ENCODE data around the gene CALHM2.
"Not testable (repeated sequence)": the region's sequence is repeated elsewhere in the genome, so short reads cannot be mapped to it uniquely, and the experiment has no call there.

CALHM2 gene, protein sequence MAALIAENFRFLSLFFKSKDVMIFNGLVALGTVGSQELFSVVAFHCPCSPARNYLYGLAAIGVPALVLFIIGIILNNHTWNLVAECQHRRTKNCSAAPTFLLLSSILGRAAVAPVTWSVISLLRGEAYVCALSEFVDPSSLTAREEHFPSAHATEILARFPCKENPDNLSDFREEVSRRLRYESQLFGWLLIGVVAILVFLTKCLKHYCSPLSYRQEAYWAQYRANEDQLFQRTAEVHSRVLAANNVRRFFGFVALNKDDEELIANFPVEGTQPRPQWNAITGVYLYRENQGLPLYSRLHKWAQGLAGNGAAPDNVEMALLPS

GRCh38 chr10:103451831-103452505, at the start of gene CALHM2:
Gene CALHM2 (minus strand): TSS chr10:103452370. CDS start chr10:103449941, 2,429 bp downstream.
- DNase-seq (ENCODE audit: low spot score), result no peak

- no peak for DNase-seq (ENCODE audit: low spot score)
Observed at GRCh38 chr10:103501186-103501585, 49.0 kb upstream of the CALHM2 start.

- DNase-seq (ENCODE audit: low spot score), result no peak
Observed at GRCh38 chr10:103500481-103500880, 48.3 kb upstream of the CALHM2 start.

DNA sequence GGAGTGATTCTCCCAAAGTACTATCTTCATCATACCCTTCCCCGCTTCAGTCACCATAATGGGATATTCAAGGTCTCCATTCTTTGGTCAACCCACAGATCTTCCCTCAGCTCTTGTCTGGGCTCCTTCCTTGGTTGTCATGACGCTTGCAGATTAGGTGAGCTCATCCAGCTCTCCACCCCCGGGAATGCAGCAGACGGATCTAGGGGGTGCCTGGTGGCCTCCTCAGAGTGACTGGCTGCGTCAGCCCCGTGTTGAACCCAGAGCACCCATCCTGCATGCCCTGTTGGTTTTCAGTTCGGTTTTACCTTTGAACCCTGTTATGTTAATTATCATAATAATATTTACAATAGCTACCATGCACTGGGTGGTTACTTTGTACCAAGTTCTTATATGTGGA, 47.7 kb upstream of the CALHM2 start:
- DNase-seq (ENCODE audit: low spot score), result no peak

GRCh38 chr10:103498936-103499638, 46.9 kb upstream of the CALHM2 start:
- no peak for DNase-seq (ENCODE audit: low spot score)

DNA sequence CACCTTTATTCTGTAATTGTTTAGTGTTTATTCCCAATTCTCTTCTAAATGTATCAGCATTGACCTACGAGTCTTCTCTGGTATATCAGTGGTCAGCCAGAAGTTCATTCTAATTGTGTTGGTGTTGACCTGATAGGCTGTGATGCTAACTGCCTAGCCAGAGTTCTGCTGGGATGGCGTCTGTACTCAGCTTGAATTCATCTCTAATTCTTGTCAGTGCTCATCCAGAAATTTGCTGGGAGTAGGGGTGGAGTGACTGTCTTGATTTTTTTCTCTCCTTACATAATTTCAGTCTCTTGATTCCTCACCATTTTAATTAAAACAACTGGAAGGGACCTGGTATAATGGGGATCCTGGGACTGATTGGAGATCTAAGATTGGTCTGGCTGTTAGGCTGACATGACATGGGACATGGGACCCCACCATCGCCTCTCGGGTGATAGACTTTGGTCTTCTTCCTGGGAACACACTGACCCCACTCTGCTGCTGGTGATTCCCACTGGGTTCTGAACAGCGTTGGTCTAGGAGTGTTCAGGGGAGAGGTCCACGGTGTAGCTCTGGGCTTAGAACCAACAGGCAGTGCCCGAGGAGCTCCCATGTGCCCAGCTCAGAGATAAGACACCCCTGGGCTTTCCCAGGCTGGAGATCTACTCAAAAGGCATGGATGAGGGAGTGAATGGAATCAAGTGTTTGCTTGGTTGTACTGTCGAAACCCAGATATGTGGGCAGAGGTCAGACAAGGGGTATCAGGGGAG, 45.2 kb upstream of the CALHM2 start:
- DNase-seq (ENCODE audit: low spot score), result no peak

- no peak for DNase-seq (ENCODE audit: low spot score)
Observed at GRCh38 chr10:103495321-103495720, 43.2 kb upstream of the CALHM2 start.

GRCh38 chr10:103493916-103494877, 42.0 kb upstream of the CALHM2 start:
- no peak for DNase-seq (ENCODE audit: low spot score)

- DNase-seq (ENCODE audit: low spot score), result no peak
Observed at GRCh38 chr10:103493362-103493915, 41.3 kb upstream of the CALHM2 start, which contains the start of gene NEURL1. Gene NEURL1 (plus strand): TSS chr10:103493705. CDS start chr10:103494388, 683 bp downstream.

DNA sequence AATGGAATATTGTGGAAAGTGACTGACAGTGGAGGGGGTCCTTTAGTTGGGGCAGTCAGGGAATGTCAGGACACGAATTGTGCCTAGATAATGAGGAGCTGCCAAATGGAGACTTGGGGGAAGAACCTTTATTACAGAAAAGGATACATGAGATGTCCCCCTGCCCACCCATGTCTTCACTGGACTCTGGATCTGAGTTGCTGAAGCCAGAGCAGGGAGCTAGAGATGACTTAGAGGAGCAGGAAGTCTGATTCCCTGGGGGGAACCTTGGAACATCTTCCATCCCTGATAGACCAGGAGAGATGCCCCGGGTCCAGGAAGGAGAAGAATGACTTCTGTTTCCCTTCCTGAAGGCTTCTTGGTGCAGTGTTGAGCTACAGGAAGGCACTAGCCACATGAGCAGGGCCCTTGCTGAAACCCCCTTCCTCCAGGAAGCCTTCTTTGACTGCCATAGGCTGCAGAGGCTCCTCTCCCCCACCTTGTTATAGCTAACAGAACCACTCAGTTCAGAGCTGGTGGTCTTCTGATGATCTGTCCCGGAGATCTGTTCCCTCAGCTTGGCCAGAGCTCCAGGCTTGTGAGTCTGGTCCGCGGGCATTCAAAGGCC, 40.6 kb upstream of the CALHM2 start:
- DNase-seq (ENCODE audit: low spot score), result no peak

DNA sequence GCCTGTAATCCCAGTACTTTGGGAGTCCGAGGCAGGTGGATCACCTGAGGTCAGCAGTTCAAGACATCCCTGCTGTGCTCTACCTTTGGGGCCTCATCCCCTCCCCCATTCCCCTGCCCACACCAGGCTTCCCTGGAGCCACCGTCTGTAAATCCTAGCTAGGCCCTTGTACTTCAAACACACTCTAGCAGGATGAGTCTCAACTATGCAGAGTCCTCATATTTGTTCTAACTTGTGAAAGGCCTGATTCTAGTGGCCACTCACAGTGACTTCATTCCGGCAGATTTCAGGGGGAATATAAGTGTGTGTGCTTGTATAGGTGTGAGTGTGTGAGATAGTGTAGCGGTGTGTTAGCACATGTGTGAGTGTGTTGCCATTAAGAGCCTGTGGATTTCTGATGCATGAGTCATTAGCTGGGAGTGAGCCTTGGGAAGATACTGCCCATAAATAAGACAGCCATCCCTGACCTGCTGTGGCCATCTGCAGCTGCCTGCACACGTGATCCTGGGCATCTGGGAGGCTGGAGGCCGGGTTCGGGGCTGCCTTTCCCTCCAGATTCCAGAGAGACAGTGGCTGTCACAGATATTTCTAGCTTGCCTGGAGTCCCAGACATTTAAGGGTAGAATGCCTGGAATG, 39.7 kb upstream of the CALHM2 start:
- peak; percentile 60 for DNase-seq (ENCODE audit: low spot score)

GRCh38 chr10:103490986-103491314, 38.8 kb upstream of the CALHM2 start:
- DNase-seq (ENCODE audit: low spot score), result no peak

- DNase-seq (ENCODE audit: low spot score), result no peak
Observed at GRCh38 chr10:103487410-103487708, 35.2 kb upstream of the CALHM2 start.

GRCh38 chr10:103486635-103487409, 34.7 kb upstream of the CALHM2 start:
- not testable (repeated sequence) for DNase-seq (ENCODE audit: low spot score)

- peak; percentile 57 for DNase-seq (ENCODE audit: low spot score)
Observed at GRCh38 chr10:103481974-103482531, 29.9 kb upstream of the CALHM2 start.

DNA sequence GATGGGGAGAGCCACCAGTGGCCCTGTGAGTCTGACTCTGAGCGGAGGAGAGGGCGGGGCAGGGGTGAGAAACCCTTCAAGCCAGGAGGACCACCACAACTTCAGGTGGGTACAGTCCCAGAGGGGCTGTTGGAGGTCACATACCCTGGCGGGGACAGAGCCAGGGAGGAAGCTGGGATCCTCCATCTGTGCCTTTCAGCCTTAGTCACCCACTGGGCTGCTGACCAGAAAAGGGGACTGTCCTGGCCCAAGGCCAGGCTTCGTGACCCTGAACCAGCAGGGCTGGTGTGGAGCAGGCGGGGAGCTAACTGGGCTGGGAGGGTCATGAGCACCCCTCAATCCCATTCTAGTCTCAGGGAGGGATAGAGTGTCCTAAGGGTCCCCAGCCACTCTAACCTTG, 28.4 kb upstream of the CALHM2 start:
- DNase-seq (ENCODE audit: low spot score), result no peak

DNA sequence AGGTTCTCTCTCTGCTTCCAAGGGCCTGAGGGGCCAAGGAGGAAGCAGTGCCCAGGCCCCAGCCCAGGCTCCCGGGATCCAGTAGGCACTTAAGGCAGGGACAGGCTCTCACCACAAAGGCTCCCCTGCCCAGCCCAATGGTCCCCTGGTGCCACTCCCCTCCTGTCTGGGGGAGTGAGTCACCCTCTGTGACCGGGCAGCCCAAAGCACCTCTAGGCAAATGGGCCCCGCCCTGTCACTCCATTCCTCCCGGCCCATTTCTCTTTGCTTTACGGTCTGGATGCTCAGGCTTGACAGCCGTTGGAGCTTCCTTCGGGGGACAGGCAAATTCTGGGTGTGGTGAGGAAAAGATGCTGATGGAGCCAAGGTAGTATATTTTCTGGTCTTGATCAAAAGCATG, 27.0 kb upstream of the CALHM2 start, which contains the start of gene CALHM3:
CALHM3 (minus strand) TSS at position 106 of the 400 bp plus-strand sequence. CDS start 208 bp downstream, outside the sequence.
- DNase-seq (ENCODE audit: low spot score), result no peak

GRCh38 chr10:103478671-103479070, 26.5 kb upstream of the CALHM2 start:
- DNase-seq (ENCODE audit: low spot score), result no peak
